GM12878 (cell line): ENCODE results near the gene ICA1. TPM values are rescaled to one million over a fixed set of nuclear protein-coding genes. Genes with fewer than 3 reads are reported as not detected.

Experiments
- ATAC-seq: fragments of 200-7000 bp; cut with Tn5 transposase; 3 replicates; pipeline ENCODE4 v1.9.1; 2020; ENCODE audit warnings: mild to moderate bottlenecking, moderate library complexity
- BruUV-seq: library from RNA; stranded (reverse); fragments of 400-500 nt; replicated peaks from 2 replicates; lab custom pipeline; 2021; lab: Mats Ljungman, UMichigan
- CTCF ChIA-PET: fragments of 300-600 bp; sonication (Branson Sonifier 250); formaldehyde crosslinking; extraction: SDS; loops from one replicate; lab custom pipeline; 2021; ENCODE audit warnings: inconsistent platforms; lab: Yijun Ruan, JAX
- POLR2A ChIA-PET: fragments of 350-600 bp; formaldehyde crosslinking; extraction: SDS; loops from one replicate; lab custom pipeline; 2021; ENCODE audit warnings: inconsistent platforms; lab: Charles Lee
- RAD21 ChIA-PET: fragments of 300-600 bp; sonication (Branson Sonifier 250); formaldehyde crosslinking; loops from one replicate; lab custom pipeline; 2023; ENCODE audit warnings: antibody characterized with exemption; ENCODE audit not compliant: unreplicated experiment; lab: Charles Lee
- SMC1A ChIA-PET: fragments of 300-600 bp; sonication (Branson Sonifier 250); formaldehyde crosslinking; loops from one replicate; lab custom pipeline; 2023; ENCODE audit not compliant: unreplicated experiment, uncharacterized antibody; lab: Charles Lee
- DNase-seq: peaks from one replicate; pipeline ENCODE4 v3.0.0-alpha.2; 2011; ENCODE audit warnings: low read depth, low spot score
- FAIRE-seq: peaks from 3 replicates; lab custom pipeline; 2011; peaks lifted over from hg19 to GRCh38; lab: Jason Lieb, UNC
- H2AFZ ChIP-seq: 2 replicates; pipeline ENCODE4 v1.6.0; 2011; ENCODE audit warnings: low read depth, low read length, control low read depth; ENCODE audit not compliant: control insufficient read depth
- H3K27ac ChIP-seq: 2 replicates; pipeline ENCODE4 v1.5.1; 2011; ENCODE audit warnings: control low read depth; ENCODE audit not compliant: control insufficient read depth, insufficient read depth
- H3K27me3 ChIP-seq, 2 experiments: replicated peaks in 1 of 2; 2 replicates each; pipeline versions ENCODE4 v1.6.0 to v1.6.1; 2011; ENCODE audit warnings: low read length in 1 of 2; ENCODE audit not compliant: control insufficient read depth in 2 of 2, insufficient read depth in 2 of 2
- H3K36me3 ChIP-seq, 2 experiments: 2 replicates each; pipeline ENCODE4 v1.5.1; 2011; ENCODE audit warnings: low read length in 1 of 2; ENCODE audit not compliant: control insufficient read depth in 2 of 2, insufficient read depth in 2 of 2
- H3K4me1 ChIP-seq: 2 replicates; pipeline ENCODE4 v1.6.1; 2011; ENCODE audit warnings: mild to moderate bottlenecking, low read length, moderate library complexity, mixed read lengths; ENCODE audit not compliant: control insufficient read depth, insufficient read depth
- H3K4me2 ChIP-seq: 2 replicates; pipeline ENCODE4 v1.6.0; 2011; ENCODE audit warnings: control low read depth; ENCODE audit not compliant: control insufficient read depth, insufficient read depth
- H3K4me3 ChIP-seq: fragments of 200-600 bp; sonication (generic); 2 replicates; pipeline ENCODE4 v1.5.1; 2016
- H3K79me2 ChIP-seq: 2 replicates; pipeline ENCODE4 v1.6.0; 2011; ENCODE audit warnings: low read length; ENCODE audit not compliant: control insufficient read depth, insufficient read depth
- H3K9ac ChIP-seq: 2 replicates; pipeline ENCODE4 v1.8.0; 2011; ENCODE audit warnings: low read length, control low read depth, mixed read lengths; ENCODE audit not compliant: control insufficient read depth, insufficient read depth
- H3K9me3 ChIP-seq: replicated peaks from 3 replicates; pipeline ENCODE4 v1.5.1; 2011; ENCODE audit warnings: mild to moderate bottlenecking, low read length; ENCODE audit not compliant: control insufficient read depth, insufficient read depth
- H4K20me1 ChIP-seq: 2 replicates; pipeline ENCODE4 v1.6.0; 2011; ENCODE audit not compliant: control insufficient read depth, insufficient read depth
- ELK1 ChIP-seq: IDR thresholded peaks from 2 replicates; pipeline ENCODE4 v1.6.1; 2012; ENCODE audit warnings: low read depth, low read length, improper control_type of control experiment
- MTA2 ChIP-seq: fragments of 450-650 bp; IDR thresholded peaks from 2 replicates; pipeline ENCODE4 v1.6.1; 2016; ENCODE audit warnings: low read depth, mild to moderate bottlenecking, moderate library complexity
- NFYB ChIP-seq: IDR thresholded peaks from 2 replicates; pipeline ENCODE4 v1.6.1; 2011; ENCODE audit warnings: low read depth, mild to moderate bottlenecking, low read length, improper control_type of control experiment, moderate library complexity; ENCODE audit not compliant: insufficient read depth
- POU2F2 ChIP-seq: IDR thresholded peaks from 3 replicates; pipeline ENCODE4 v1.6.1; 2011; ENCODE audit warnings: low read depth, mild to moderate bottlenecking, low read length, borderline replicate concordance
- WGBS: methylation state at CpG from one replicate; pipeline ENCODE4 v1.1.6; 2016; ENCODE audit warnings: low lambda C conversion rate; ENCODE audit not compliant: insufficient replicate concordance, insufficient coverage; ENCODE audit errors: missing lambda C conversion rate; 5-methylcytosine and 5-hydroxymethylcytosine counted together
- in situ Hi-C: fragments of 300-500 bp; cut with MboI; formaldehyde crosslinking; loops from 9 replicates; pipeline ENCODE4 v1.14.3; 2018; ENCODE audit warnings: mixed read lengths
- intact Hi-C: fragments of 100-400 bp; cut with micrococcal nuclease; formaldehyde crosslinking; loops from one replicate; pipeline ENCODE4 v1.14.2; 2022; ENCODE audit not compliant: unreplicated experiment
- polyA plus RNA-seq, 11 experiments: library from polyadenylated mRNA; depleted of rRNA in 4 of 11; unstranded in 6 of 11; stranded (reverse) in 5 of 11; fragments of >200 nt; fragmentation: Nextera tagmentation in 4 of 11; fragmentation: Illumina TruSeq in 1 of 11; extraction: Ambion mirVana in 4 of 11; extraction: Trizol in 1 of 11; gene quantifications; 1 replicate in 1 of 11; 2 replicates in 10 of 11; pipeline versions ENCODE4 v1.2.1 to v1.2.3, GENCODE V29; 2011 to 2016; ENCODE audit warnings: inconsistent platforms in 2 of 11, missing spikeins in 2 of 11, low read depth in 1 of 11
- total RNA-seq, 4 experiments: library from RNA; depleted of rRNA in 3 of 4; stranded (reverse); fragments of >200 nt in 3 of 4; fragmentation: Illumina TruSeq in 1 of 4; extraction: Trizol in 1 of 4; gene quantifications; 2 replicates each; pipeline versions ENCODE4 v1.2.1 to v1.2.3, GENCODE V29; 2013 to 2021

Gene ICA1
- total and polyA plus RNA-seq, 10 of the 15 experiments (the other 5 are each of a cell fraction or from before 2014, with no cell fraction given), result 1.3 to 35.1 (median 3.3) TPM

DNA sequence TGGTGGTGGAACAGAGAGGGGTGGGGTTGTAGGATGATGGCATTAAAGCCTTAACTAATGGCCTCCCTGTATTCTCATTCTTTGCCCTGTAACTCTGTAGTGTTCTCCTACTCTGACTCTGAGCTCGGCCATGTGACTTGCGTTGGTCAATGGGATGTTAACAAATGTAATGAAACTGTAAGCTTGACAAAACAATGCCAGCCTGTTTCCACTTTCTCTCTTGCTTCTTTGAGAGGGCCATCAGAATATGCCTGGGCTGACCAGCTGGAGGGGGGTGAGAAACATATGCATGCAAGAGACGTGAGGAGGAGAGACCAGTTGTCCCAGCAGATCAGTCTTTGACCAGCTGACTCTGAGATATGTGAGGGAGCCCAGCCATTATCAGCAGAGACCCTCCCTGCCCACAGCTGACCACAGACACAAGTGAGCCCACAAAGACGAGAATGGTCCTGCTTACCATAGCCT lies 100.6 kb downstream of the ICA1 start:
- H3K9ac ChIP-seq, result no peak overlapping the region
- H3K27ac ChIP-seq, result no peak overlapping the region
- RAD21 ChIA-PET, result interaction anchor here (0.6 kb wide), 1 partner anchor 242 kb away, joined by 3 read pairs; no protein-coding TSS in a partner anchor
- H3K36me3 ChIP-seq, result no peaks in the 10 kb centered on the region
- no peak for FAIRE-seq
- no peaks in the 10 kb centered on the region for H3K79me2 ChIP-seq
- POLR2A ChIA-PET, result interaction anchor here (1.0 kb wide), 1 partner anchor 10 kb away, joined by 3 read pairs; no protein-coding TSS in a partner anchor
- H3K4me2 ChIP-seq, result no peak overlapping the region
- H2AFZ ChIP-seq, result no peak overlapping the region
- TF ChIP-seq POU2F2 (no peak), NFYB (peak; percentile 31; the same call in 1 of the 2 replicates)
- CTCF ChIA-PET, result interaction anchor here (1.0 to 1.9 kb wide), 3 partner anchors 9 to 26 kb away, joined by 4 to 5 read pairs (median 4); no protein-coding TSS in a partner anchor
- SMC1A ChIA-PET, result interaction anchor here (0.8 to 2.5 kb wide), 7 partner anchors 9 to 87 kb away, joined by 3 to 11 read pairs (median 3); no protein-coding TSS in a partner anchor
- WGBS, result 90% methylated on average over 4 of the region's 4 CpGs
- peak; percentile 71 for ATAC-seq
- no peak for DNase-seq
- no peaks in the 10 kb centered on the region for H3K4me1 ChIP-seq
- H3K9me3 ChIP-seq, result no peaks in the 10 kb centered on the region
- intact Hi-C loops, result no loop called here
- H3K4me3 ChIP-seq, result no peak overlapping the region
- no peaks in the 10 kb centered on the region for H3K27me3 ChIP-seq
- H4K20me1 ChIP-seq, result no peaks in the 10 kb centered on the region
- no TSS peak for BruUV-seq
- in situ Hi-C loops, result no loop called here

- Histone ChIP-seq H3K79me2 (no peaks in the 10 kb centered on the region), H3K4me3 (no peak overlapping the region), H3K27ac (no peak overlapping the region), H4K20me1 (no peaks in the 10 kb centered on the region), H2AFZ (no peak overlapping the region), H3K9ac (no peak overlapping the region), H3K36me3 (no peaks in the 10 kb centered on the region), H3K9me3 (no peaks in the 10 kb centered on the region), H3K4me2 (no peak overlapping the region), H3K4me1 (no peaks in the 10 kb centered on the region), H3K27me3 (no peaks in the 10 kb centered on the region)
- POLR2A ChIA-PET, result interaction anchor here (0.8 to 1.0 kb wide), 2 partner anchors 11 to 33 kb away, joined by 3 read pairs; no protein-coding TSS in a partner anchor
- 59% methylated on average over 7 of the region's 7 CpGs for WGBS
- RAD21 ChIA-PET, result no interaction called here
- CTCF ChIA-PET, result interaction anchor here (1.5 to 1.9 kb wide), 3 partner anchors 10 to 18 kb away, joined by 4 to 5 read pairs (median 5); no protein-coding TSS in a partner anchor
- ATAC-seq, result no peak
- intact Hi-C loops (no loop called here), in situ Hi-C loops (no loop called here)
- no peak for DNase-seq
- no TSS peak for BruUV-seq
- TF ChIP-seq POU2F2 (no peak), ELK1 (no peak), MTA2 (no peak), NFYB (no peak)
- SMC1A ChIA-PET, result interaction anchor here (1.2 to 2.5 kb wide), 4 partner anchors 9 to 86 kb away, joined by 3 to 11 read pairs (median 4); no protein-coding TSS in a partner anchor
- FAIRE-seq, result no peak
These were observed 101.1 kb downstream of the ICA1 start for GRCh38 chr7:8160779-8161345.
